ENCODE measurements around the gene AMN. TPM values are rescaled to one million over a fixed set of nuclear protein-coding genes. Genes with fewer than 3 reads are reported as not detected.

The AMN gene
- total RNA-seq, 6 donors from 2014 or later: 14.9 to 56.6 (median 31.6) TPM

- 77 to 79% methylated on average over 6 of the region's 6 CpGs for WGBS, 2 donors
- ATAC-seq (ENCODE audit: low FRiP score in 2 of 2): peak; percentile 16 to 60
- TF ChIP-seq CTCF (IDR thresholded peaks at IDR 0.05): no peak
- TF ChIP-seq POLR2AphosphoS5 (IDR thresholded peaks at IDR 0.05): no peak
- no peak for TF ChIP-seq EP300 (IDR thresholded peaks at IDR 0.05)
- TF ChIP-seq POLR2A (IDR thresholded peaks at IDR 0.05): no peak
Measured at GRCh38 chr14:102878174-102878969, 44.1 kb upstream of the AMN start.

GRCh38 chr14:102878970-102879460 lies 43.4 kb upstream of the AMN start:
- H3K36me3 ChIP-seq: peaks cover 8 to 37% (median 20%) of the 10 kb centered on the region in 4 donors
- 77 to 84% methylated on average over 5 to 6 of the region's 6 CpGs for WGBS, 2 donors
- peaks cover 0 to 11% (median 4%) of the 10 kb centered on the region in 4 donors for H3K4me1 ChIP-seq
- no peak overlapping the region for H3K4me3 ChIP-seq
- TF ChIP-seq POLR2AphosphoS5 (IDR thresholded peaks at IDR 0.05) (no peak), CTCF (IDR thresholded peaks at IDR 0.05) (peak in 1 of 6 experiments; percentile 28)
- peak overlapping the region in 2 of 4 donors; percentile 16 to 38 for H3K27ac ChIP-seq
- no peaks in the 10 kb centered on the region for H3K27me3 ChIP-seq
- ATAC-seq (ENCODE audit: low FRiP score in 2 of 2) (peak in 1 of 2 donors; percentile 76), DNase-seq (peak; percentile 32 to 65)
- H3K9me3 ChIP-seq: no peaks in the 10 kb centered on the region

More at GRCh38 chr14:102878174-102878969, 44.1 kb upstream of the AMN start:
- H3K9me3 ChIP-seq: no peaks in the 10 kb centered on the region
- no peak overlapping the region for H3K4me3 ChIP-seq
- peak in 1 of 2 donors; percentile 43 for DNase-seq
- H3K27me3 ChIP-seq: no peaks in the 10 kb centered on the region
- peaks cover 0 to 11% (median 4%) of the 10 kb centered on the region in 4 donors for H3K4me1 ChIP-seq
- peaks cover 8 to 32% (median 22%) of the 10 kb centered on the region in 4 donors for H3K36me3 ChIP-seq
- peak overlapping the region in 1 of 4 donors; percentile 38 for H3K27ac ChIP-seq

- H3K9me3 ChIP-seq: no peaks in the 10 kb centered on the region
- H3K27ac ChIP-seq: no peak overlapping the region
- no peak for DNase-seq
- peaks cover 0 to 35% (median 13%) of the 10 kb centered on the region in 4 donors for H3K36me3 ChIP-seq
- TF ChIP-seq EP300 (IDR thresholded peaks at IDR 0.05) (no peak), POLR2AphosphoS5 (IDR thresholded peaks at IDR 0.05) (no peak), POLR2A (IDR thresholded peaks at IDR 0.05) (no peak), CTCF (IDR thresholded peaks at IDR 0.05) (no peak)
- no peak overlapping the region for H3K4me3 ChIP-seq
- peaks cover 0 to 11% (median 0%) of the 10 kb centered on the region in 4 donors for H3K4me1 ChIP-seq
- 59 to 84% methylated on average over 5 of the region's 5 CpGs for WGBS, 2 donors
- no peak for ATAC-seq (ENCODE audit: low FRiP score in 2 of 2)
- no peaks in the 10 kb centered on the region for H3K27me3 ChIP-seq
Measured at GRCh38 chr14:102882226-102882906, 40.1 kb upstream of the AMN start.

GRCh38 chr14:102883089-102883541 lies 39.3 kb upstream of the AMN start:
- WGBS, 2 donors: 94 to 96% methylated on average over 5 of the region's 5 CpGs
- H3K27me3 ChIP-seq: no peaks in the 10 kb centered on the region
- TF ChIP-seq CTCF (IDR thresholded peaks at IDR 0.05) (no peak), POLR2AphosphoS5 (IDR thresholded peaks at IDR 0.05) (no peak), POLR2A (IDR thresholded peaks at IDR 0.05) (no peak), EP300 (IDR thresholded peaks at IDR 0.05) (no peak)
- no peak overlapping the region for H3K4me3 ChIP-seq
- H3K9me3 ChIP-seq: no peaks in the 10 kb centered on the region
- H3K36me3 ChIP-seq: peaks cover 0 to 30% (median 10%) of the 10 kb centered on the region in 4 donors
- no peak overlapping the region for H3K27ac ChIP-seq
- DNase-seq (no peak), ATAC-seq (ENCODE audit: low FRiP score in 2 of 2) (no peak)
- H3K4me1 ChIP-seq: peaks cover 0 to 11% (median 0%) of the 10 kb centered on the region in 4 donors
